ENCODE results near the gene SKIDA1.

DNA sequence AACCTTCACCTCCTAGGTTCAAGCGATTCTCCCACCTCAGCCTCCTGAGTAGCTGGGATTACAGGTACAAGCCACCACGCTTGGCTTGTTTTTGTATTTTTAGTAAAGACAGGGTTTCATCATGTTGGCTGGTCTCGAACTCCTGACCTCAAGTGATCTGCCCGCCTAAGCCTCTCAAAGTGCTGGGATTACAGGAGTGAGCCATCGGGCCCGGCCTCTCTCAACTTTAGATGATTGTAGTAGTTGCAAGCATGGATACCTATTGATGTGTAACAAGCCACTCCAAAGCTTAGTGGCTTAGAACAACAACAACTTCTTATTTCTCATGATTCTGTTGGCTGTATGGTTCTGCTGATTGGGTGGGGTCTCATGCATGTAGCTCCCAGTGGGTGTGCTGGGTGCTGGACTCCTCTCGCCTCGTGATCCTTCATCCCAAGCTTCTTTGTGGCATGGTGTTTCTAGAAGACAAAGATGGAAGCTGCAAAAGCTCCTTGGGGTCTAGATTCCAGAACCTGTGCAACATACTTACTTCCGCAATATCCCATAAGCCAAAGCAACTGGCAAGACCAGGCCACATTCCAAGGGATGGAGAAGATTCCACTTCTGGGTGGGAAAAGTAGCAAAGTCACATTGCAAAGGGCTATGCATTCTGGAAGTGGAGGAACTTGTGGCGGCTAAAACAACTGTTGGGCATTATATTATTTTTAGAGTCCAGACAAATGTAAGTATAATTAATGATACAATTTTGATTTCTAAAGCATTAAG is 37.9 kb downstream of the SKIDA1 start:
- TF ChIP-seq, protein P1, sequence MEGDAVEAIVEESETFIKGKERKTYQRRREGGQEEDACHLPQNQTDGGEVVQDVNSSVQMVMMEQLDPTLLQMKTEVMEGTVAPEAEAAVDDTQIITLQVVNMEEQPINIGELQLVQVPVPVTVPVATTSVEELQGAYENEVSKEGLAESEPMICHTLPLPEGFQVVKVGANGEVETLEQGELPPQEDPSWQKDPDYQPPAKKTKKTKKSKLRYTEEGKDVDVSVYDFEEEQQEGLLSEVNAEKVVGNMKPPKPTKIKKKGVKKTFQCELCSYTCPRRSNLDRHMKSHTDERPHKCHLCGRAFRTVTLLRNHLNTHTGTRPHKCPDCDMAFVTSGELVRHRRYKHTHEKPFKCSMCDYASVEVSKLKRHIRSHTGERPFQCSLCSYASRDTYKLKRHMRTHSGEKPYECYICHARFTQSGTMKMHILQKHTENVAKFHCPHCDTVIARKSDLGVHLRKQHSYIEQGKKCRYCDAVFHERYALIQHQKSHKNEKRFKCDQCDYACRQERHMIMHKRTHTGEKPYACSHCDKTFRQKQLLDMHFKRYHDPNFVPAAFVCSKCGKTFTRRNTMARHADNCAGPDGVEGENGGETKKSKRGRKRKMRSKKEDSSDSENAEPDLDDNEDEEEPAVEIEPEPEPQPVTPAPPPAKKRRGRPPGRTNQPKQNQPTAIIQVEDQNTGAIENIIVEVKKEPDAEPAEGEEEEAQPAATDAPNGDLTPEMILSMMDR (conservative IDR thresholded peaks at IDR 0.05; ENCODE audit: low read depth, low read length) = no peak
- no peak for TF ChIP-seq EZH2 (IDR thresholded peaks at IDR 0.05; ENCODE audit: borderline replicate concordance, low read depth, low read length, poor library complexity, severe bottlenecking)
